OCI-LY3 (cell line): ENCODE measurements around the gene FANCC.

Experiments used
- H2AFZ ChIP-seq: fragments of 200-600, 300-600 bp; shearing (Covaris generic); 2 replicates; pipeline ENCODE4 v1.6.0; 2014; ENCODE audit warnings: antibody characterized with exemption, low read depth, low read length
- H3K27ac ChIP-seq: fragments of 200-600, 300-600 bp; sonication (generic); 2 replicates; pipeline ENCODE4 v1.5.1; 2014; ENCODE audit warnings: mild to moderate bottlenecking, low read length, moderate library complexity, mixed read lengths
- H3K27me3 ChIP-seq: fragments of 200-600, 300-600 bp; sonication (generic); 2 replicates; pipeline ENCODE4 v1.6.1; 2014; ENCODE audit warnings: low read depth, low read length, mixed read lengths
- H3K36me3 ChIP-seq: fragments of 200-600, 300-600 bp; sonication (generic); replicated peaks from 2 replicates; pipeline ENCODE3; 2014; ENCODE audit warnings: low read depth, low read length, mixed read lengths
- H3K4me1 ChIP-seq: fragments of 300-600, 200-600 bp; sonication (generic); 2 replicates; pipeline ENCODE4 v1.6.1; 2014; ENCODE audit warnings: low read length, mixed read lengths
- H3K4me2 ChIP-seq: fragments of 200-600, 300-600 bp; sonication (generic); 2 replicates; pipeline ENCODE4 v1.6.1; 2014; ENCODE audit warnings: low read length, mixed read lengths
- H3K4me3 ChIP-seq: fragments of 300-600, 200-600 bp; sonication (generic); 2 replicates; pipeline ENCODE4 v1.5.1; 2014; ENCODE audit warnings: antibody characterized with exemption, mild to moderate bottlenecking, low read length, moderate library complexity
- H3K79me2 ChIP-seq: fragments of 300-600, 200-600 bp; shearing (Covaris generic); 2 replicates; pipeline ENCODE4 v1.6.1; 2014; ENCODE audit warnings: mild to moderate bottlenecking, low read length, mixed read lengths
- H3K9ac ChIP-seq: fragments of 300-600, 200-600 bp; shearing (Covaris generic); 2 replicates; pipeline ENCODE4 v1.6.0; 2014; ENCODE audit warnings: mild to moderate bottlenecking, low read length, moderate library complexity
- H3K9me3 ChIP-seq: fragments of 200-600, 300-600 bp; shearing (Covaris generic); 2 replicates; pipeline ENCODE4 v1.6.1; 2014; ENCODE audit warnings: low read length, mixed read lengths; ENCODE audit not compliant: insufficient read depth
- H4K20me1 ChIP-seq: fragments of 200-600, 300-600 bp; sonication (generic); 2 replicates; pipeline ENCODE4 v1.6.1; 2016; ENCODE audit warnings: low read length, mixed read lengths; ENCODE audit not compliant: insufficient read depth
- CTCF ChIP-seq: fragments of 200-600, 300-600 bp; sonication (generic); IDR thresholded peaks from 2 replicates; pipeline ENCODE4 v1.5.1; 2014; ENCODE audit warnings: antibody characterized with exemption, low read length, low read depth
- EZH2phosphoT487 ChIP-seq: fragments of 200-600 bp; shearing (Covaris generic); IDR thresholded peaks from 2 replicates; pipeline ENCODE4 v1.6.1; 2018; ENCODE audit warnings: antibody characterized with exemption, mixed run types, low read depth

Gene FANCC

GRCh38 chr9:95063300-95063699 lies 254.2 kb downstream of the FANCC start:
- Histone ChIP-seq H3K4me1 (no peaks in the 10 kb centered on the region), H3K36me3 (no peaks in the 10 kb centered on the region), H3K27me3 (no peaks in the 10 kb centered on the region), H3K9ac (no peak overlapping the region), H3K4me2 (no peak overlapping the region), H4K20me1 (no peaks in the 10 kb centered on the region), H2AFZ (no peak overlapping the region), H3K79me2 (no peaks in the 10 kb centered on the region), H3K9me3 (no peaks in the 10 kb centered on the region), H3K4me3 (no peak overlapping the region), H3K27ac (no peak overlapping the region)
- TF ChIP-seq EZH2phosphoT487 (no peak), CTCF (no peak)

- Histone ChIP-seq H3K9ac (no peak overlapping the region), H3K27me3 (no peaks in the 10 kb centered on the region), H3K36me3 (no peaks in the 10 kb centered on the region), H3K27ac (no peak overlapping the region), H3K4me2 (no peak overlapping the region), H4K20me1 (no peaks in the 10 kb centered on the region), H3K79me2 (no peaks in the 10 kb centered on the region), H3K9me3 (no peaks in the 10 kb centered on the region), H2AFZ (no peak overlapping the region), H3K4me1 (no peaks in the 10 kb centered on the region), H3K4me3 (no peak overlapping the region)
- TF ChIP-seq CTCF (no peak), EZH2phosphoT487 (no peak)
Measured at GRCh38 chr9:95062596-95063065, 254.9 kb downstream of the FANCC start.

GRCh38 chr9:95061916-95062595 lies 255.5 kb downstream of the FANCC start:
- Histone ChIP-seq H3K4me1 (no peaks in the 10 kb centered on the region), H3K79me2 (no peaks in the 10 kb centered on the region), H3K27me3 (no peaks in the 10 kb centered on the region), H2AFZ (no peak overlapping the region), H3K36me3 (no peaks in the 10 kb centered on the region), H3K9ac (no peak overlapping the region), H3K4me3 (no peak overlapping the region), H3K9me3 (no peaks in the 10 kb centered on the region), H3K27ac (no peak overlapping the region), H4K20me1 (no peaks in the 10 kb centered on the region), H3K4me2 (no peak overlapping the region)
- no peak for TF ChIP-seq EZH2phosphoT487
- no peak for TF ChIP-seq CTCF

- Histone ChIP-seq H3K4me1 (no peaks in the 10 kb centered on the region), H4K20me1 (no peaks in the 10 kb centered on the region), H3K79me2 (no peaks in the 10 kb centered on the region), H3K9ac (no peak overlapping the region), H3K27me3 (no peaks in the 10 kb centered on the region), H3K4me3 (no peak overlapping the region), H3K27ac (no peak overlapping the region), H3K4me2 (no peak overlapping the region), H3K9me3 (no peaks in the 10 kb centered on the region), H3K36me3 (no peaks in the 10 kb centered on the region), H2AFZ (no peak overlapping the region)
- TF ChIP-seq EZH2phosphoT487 = no peak
- TF ChIP-seq CTCF = no peak
Measured at GRCh38 chr9:95060916-95061315, 256.6 kb downstream of the FANCC start.
